NOMO-1 treated with DMSO at 0.1 percent for 48 hours (cell line): ENCODE results near the gene PCDHA10.
"Not testable (repeated sequence)": the region's sequence is repeated elsewhere in the genome, so short reads cannot be mapped to it uniquely, and the experiment has no call there.

Source experiments
- DNase-seq: peaks from one replicate; lab custom pipeline; 2025; ENCODE audit not compliant: unreplicated experiment; lab: John Stamatoyannopoulos, UW

Gene PCDHA10

DNA sequence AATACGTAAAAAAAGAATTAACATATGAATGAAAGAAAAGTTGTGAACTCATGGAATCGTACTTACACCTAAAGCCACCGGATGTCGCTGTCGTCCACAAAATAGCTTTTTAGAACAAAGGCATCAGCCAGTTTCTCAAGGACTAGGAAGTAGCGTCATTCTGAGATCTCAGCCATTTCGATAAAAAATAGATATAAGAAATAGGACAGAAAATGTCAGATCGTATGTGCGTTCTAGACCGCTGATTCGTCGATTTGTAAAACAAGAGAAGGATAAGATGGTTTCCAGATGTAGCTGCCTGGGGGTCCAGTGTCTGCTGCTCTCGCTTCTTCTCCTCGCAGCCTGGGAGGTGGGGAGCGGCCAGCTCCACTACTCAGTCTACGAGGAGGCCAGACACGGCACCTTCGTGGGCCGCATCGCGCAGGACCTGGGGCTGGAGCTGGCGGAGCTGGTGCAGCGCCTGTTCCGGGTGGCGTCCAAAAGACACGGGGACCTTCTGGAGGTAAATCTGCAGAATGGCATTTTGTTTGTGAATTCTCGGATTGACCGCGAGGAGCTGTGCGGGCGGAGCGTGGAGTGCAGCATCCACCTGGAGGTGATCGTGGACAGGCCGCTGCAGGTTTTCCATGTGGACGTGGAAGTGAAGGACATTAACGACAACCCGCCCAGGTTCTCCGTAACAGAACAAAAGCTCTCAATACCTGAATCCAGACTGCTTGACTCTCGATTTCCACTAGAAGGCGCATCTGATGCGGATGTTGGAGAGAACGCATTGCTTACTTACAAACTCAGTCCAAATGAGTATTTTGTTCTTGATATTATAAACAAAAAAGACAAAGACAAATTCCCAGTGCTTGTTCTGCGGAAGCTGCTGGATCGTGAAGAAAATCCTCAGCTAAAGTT, at the start of gene PCDHA10:
Gene PCDHA10, plus strand, starts transcription at position 126 of the 903 bp plus-strand sequence. Its CDS starts 152 bp downstream, at position 278.
- no peak for DNase-seq

GRCh38 chr5:140806834-140807775, 48.6 kb upstream of the PCDHA10 start, which contains the start of gene PCDHA4:
Gene PCDHA4, plus strand, starts transcription at chr5:140807068.
- DNase-seq, result no peak

GRCh38 chr5:140808241-140808888, 47.3 kb upstream of the PCDHA10 start:
- DNase-seq, result not testable (repeated sequence)

DNA sequence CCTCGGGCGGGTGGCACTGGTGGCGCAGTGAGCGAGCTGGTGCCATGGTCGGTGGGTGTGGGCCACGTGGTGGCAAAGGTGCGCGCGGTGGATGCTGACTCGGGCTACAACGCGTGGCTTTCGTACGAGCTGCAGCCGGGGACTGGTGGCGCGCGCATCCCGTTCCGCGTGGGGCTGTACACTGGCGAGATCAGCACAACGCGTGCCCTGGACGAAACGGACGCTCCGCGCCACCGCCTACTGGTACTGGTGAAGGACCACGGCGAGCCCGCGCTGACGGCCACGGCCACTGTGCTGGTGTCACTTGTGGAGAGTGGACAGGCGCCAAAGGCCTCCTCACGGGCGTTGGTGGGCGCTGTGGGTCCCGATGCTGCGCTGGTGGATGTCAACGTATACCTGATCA, 46.8 kb upstream of the PCDHA10 start:
- DNase-seq, result no peak

DNA sequence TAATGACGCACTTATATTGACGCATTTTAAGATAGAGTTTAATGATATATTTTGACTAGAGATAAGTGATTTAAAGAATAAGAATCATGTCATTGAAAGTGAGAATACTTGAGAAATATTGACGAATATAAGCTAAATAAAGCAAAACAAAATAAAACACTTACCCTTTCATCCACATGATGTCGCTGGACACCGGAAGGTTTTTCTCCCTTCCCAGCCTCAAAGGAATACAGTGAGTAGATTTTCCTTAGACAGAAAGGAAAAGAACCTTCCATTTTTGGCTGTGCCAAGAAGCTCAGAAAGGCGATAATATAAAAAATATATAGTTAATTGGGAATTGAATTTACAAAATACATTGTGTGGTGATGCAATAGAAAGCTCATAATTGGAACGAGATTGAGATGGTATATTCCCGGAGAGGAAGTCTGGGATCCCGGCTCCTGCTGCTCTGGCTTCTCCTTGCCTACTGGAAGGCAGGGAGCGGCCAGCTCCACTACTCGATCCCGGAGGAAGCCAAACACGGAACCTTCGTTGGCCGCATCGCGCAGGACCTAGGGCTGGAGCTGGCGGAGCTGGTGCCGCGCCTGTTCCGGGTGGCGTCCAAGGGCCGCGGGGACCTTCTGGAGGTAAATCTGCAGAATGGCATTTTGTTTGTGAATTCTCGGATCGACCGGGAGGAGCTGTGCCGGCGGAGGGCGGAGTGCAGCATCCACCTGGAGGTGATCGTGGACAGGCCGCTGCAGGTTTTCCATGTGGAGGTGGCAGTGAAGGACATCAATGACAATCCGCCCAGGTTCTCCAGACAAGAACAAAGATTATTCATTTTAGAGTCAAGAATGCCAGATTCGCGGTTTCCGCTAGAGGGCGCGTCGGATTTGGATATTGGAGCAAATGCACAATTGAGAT, 34.1 kb upstream of the PCDHA10 start, which contains the start of gene PCDHA5:
Gene PCDHA5, plus strand, starts transcription at position 239 of the 906 bp plus-strand sequence.
- no peak for DNase-seq

- no peak for DNase-seq
Observed at GRCh38 chr5:140822281-140822629, 33.4 kb upstream of the PCDHA10 start.

GRCh38 chr5:140822969-140823368, 32.7 kb upstream of the PCDHA10 start:
- not testable (repeated sequence) for DNase-seq

DNA sequence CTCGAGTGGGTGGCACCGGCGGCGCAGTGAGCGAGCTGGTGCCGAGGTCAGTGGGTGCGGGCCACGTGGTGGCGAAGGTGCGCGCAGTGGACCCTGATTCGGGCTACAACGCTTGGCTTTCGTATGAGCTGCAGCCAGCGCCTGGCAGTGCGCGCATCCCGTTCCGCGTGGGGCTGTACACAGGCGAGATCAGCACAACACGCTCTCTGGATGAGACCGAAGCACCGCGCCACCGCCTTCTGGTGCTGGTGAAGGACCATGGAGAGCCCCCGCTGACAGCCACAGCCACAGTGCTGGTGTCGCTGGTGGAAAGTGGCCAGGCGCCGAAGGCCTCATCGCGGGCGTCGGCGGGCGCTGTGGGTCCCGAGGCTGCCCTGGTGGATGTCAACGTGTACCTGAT, 32.2 kb upstream of the PCDHA10 start:
- no peak for DNase-seq

- no peak for DNase-seq
Observed at GRCh38 chr5:140827704-140828361, 27.9 kb upstream of the PCDHA10 start, which contains the start of gene PCDHA6. Gene PCDHA6, plus strand, starts transcription at chr5:140827960. Its CDS starts 132 bp downstream, at chr5:140828092.

GRCh38 chr5:140828362-140828737, 27.3 kb upstream of the PCDHA10 start:
- no peak for DNase-seq

DNA sequence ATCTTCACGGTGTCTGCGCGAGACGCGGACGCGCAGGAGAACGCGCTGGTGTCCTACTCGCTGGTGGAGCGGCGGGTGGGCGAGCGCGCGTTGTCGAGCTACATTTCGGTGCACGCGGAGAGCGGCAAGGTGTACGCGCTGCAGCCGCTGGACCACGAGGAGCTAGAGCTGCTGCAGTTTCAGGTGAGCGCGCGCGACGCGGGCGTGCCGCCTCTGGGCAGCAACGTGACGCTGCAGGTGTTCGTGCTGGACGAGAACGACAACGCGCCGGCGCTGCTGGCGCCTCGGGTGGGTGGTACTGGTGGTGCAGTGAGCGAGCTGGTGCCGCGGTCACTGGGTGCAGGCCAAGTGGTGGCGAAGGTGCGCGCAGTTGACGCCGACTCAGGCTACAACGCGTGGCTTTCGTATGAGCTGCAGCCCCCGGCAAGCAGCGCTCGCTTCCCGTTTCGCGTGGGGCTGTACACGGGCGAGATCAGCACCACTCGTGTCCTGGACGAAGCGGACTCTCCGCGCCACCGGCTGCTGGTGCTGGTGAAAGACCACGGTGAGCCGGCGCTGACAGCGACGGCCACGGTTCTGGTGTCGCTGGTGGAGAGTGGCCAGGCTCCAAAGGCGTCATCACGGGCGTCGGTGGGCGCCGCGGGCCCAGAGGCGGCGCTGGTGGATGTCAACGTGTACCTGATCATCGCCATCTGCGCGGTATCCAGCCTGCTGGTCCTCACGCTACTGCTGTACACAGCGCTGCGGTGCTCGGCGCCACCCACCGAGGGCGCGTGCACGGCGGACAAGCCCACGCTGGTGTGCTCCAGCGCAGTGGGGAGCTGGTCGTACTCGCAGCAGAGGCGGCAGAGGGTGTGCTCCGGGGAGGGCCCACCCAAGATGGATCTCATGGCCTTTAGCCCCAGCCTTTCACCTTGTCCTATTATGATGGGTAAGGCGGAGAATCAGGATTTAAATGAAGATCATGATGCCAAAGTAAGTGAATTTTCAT, 25.9 kb upstream of the PCDHA10 start:
- not testable (repeated sequence) for DNase-seq

DNA sequence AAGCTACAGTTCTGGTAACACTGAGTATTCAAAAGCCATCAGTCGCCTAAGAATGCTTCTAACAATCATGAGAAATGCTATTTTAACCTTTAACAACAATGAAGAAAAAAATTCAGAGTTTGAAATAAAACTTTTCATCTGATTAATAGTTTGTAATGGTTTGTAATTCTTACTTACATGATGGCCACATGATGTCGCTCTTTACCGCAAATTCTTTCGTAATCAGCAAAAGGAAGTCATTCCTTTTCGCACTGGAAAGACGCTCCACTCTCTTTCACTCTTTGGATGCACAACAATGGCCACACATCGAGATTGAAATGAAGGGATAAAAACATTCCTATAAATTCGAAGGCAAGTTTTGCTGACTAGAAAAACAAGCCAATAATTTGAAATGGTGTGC, 21.7 kb upstream of the PCDHA10 start, which contains the start of gene PCDHA7:
Gene PCDHA7, plus strand, starts transcription at position 277 of the 400 bp plus-strand sequence. Its CDS starts 115 bp downstream, at position 392.
- no peak for DNase-seq

DNA sequence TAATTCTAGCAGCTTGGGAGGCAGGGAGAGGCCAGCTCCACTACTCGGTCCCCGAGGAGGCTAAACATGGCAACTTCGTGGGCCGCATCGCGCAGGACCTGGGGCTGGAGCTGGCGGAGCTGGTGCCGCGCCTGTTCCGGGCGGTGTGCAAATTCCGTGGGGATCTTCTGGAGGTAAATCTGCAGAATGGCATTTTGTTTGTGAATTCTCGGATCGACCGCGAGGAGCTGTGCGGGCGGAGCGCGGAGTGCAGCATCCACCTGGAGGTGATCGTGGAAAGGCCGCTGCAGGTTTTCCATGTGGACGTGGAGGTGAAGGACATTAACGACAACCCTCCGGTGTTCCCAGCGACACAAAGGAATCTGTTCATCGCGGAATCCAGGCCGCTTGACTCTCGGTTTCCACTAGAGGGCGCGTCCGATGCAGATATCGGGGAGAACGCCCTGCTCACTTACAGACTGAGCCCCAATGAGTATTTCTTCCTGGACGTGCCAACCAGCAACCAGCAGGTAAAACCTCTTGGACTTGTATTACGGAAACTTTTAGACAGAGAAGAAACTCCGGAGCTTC, 21.2 kb upstream of the PCDHA10 start:
- not testable (repeated sequence) for DNase-seq

GRCh38 chr5:140835622-140836510, 19.8 kb upstream of the PCDHA10 start:
- DNase-seq, result no peak

GRCh38 chr5:140840978-140841962, 14.4 kb upstream of the PCDHA10 start, which contains the start of gene PCDHA8:
Gene PCDHA8, plus strand, starts transcription at chr5:140841187. Its CDS starts 135 bp downstream, at chr5:140841322.
- no peak for DNase-seq
